Hair follicle dermal papilla cell (primary cell): ENCODE results near the gene SIX6. TPM values are rescaled to one million over a fixed set of nuclear protein-coding genes. Genes with fewer than 3 reads are reported as not detected.

Experiments
- small RNA-seq: library from RNA; depleted of rRNA; stranded (forward); fragments of <200 nt; gene quantifications from one replicate; pipeline ENCODE3, GENCODE V24; 2012
- total RNA-seq: library from RNA; depleted of rRNA; stranded (reverse); fragments of >200 nt; gene quantifications from 2 replicates; pipeline ENCODE4 v1.2.3, GENCODE V29; 2012

The SIX6 gene
- 0.16 TPM in 1 of 2 replicates, not detected in the other for total RNA-seq

DNA sequence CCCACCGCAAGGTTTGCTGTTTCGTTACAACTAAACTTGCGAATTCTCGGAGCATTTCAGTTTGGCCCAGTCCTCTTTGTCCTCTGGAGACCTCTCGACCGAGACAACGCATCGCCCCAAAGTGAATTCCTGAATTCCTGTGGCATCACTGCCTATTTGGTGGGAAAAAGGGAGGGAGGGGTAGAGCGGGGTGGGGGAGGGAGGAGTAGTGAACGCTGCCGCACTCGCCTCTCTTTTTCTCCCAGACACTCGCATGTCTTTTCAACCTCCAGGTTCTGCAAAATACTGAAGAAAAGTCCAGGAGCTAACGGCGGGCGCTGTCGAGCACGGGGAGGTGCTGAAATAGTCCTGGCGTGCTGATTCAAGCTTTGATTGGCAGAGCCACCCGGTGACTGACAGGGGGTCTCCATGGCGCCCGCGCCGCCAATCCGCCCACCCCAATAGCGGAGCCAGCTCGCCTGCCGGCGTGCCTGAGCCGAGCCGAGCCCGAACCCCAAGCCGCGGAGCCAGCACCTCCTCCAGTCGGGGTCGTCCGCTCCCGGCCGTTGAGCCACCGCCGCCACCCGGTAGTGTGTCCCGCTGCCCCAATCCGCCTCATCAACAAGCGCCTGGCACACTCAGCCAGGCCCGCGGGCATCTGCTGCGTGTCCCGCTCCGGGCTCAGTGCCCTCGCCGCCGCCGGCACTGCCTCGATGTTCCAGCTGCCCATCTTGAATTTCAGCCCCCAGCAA, at the start of gene SIX6:
TSS of gene SIX6 (plus strand) at position 440 of the 731 bp plus-strand sequence. CDS start at position 693, 253 bp downstream.

DNA sequence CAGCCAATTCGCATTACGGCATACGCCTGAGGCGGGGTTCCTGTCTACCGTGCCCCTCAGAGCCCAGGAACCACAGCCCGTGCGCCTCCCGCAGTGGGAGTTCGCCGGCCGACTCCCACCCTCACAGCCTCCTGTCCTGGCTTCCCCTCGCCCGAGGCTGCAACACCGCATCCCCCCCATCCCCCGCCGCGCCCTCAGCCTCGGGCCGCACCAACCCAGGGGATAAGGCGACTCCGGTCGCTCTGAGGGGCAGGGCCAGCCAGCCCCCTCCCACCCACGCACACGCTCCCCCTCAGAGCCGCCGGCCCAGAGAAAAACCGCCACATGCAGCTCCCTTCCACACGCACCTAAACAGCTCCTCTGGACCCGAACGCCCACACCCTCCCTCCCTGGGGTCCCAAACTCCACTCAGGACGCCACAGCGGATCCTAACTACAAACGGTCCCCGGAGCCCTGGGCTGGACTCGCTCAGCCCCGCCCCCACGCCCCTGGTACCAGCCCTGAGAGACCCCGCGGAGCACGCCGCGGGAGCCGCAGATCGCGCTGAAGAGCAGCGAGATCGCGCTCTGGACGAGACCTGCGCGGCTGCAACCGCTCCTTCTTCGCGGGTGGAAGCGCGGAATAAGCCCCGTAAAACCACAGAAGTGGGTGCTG, 23.2 kb upstream of the SIX6 start, which contains the start of gene C14orf39:
TSS of gene C14orf39 (minus strand) at position 466 of the 654 bp plus-strand sequence. CDS start 985 bp downstream, outside the sequence.

Small RNA genes within 50 kb of the gene (small RNA-seq; reads per million reads assigned to genes)
- gene AL049874.4, result not detected

Other genes starting within 250 kb of the SIX6 start
- gene C14orf39, start 23.1 kb upstream of the SIX6 start, total RNA-seq, result 0.16 TPM in 1 of 2 replicates, not detected in the other
- 2.2 and 2.8 TPM in 2 replicates for gene SIX1, start 140.3 kb downstream of the SIX6 start, total RNA-seq
- gene SIX4, start 215.2 kb downstream of the SIX6 start, total RNA-seq, result 16.5 and 23.7 TPM in 2 replicates
- 29.9 and 50.0 TPM in 2 replicates for gene MNAT1, start 225.6 kb downstream of the SIX6 start, total RNA-seq